ENCODE measurements around the gene PACSIN1.
"Not testable (repeated sequence)": the region's sequence is repeated elsewhere in the genome, so short reads cannot be mapped to it uniquely, and the experiment has no call there.

The PACSIN1 gene

GRCh38 chr6:34457742-34458735, 7.8 kb upstream of the PACSIN1 start:
- DNase-seq (ENCODE audit: low read depth, low spot score): no peak

- DNase-seq (ENCODE audit: low read depth, low spot score): no peak
Observed at GRCh38 chr6:34459899-34460593, 5.8 kb upstream of the PACSIN1 start.

GRCh38 chr6:34460796-34461507, 4.9 kb upstream of the PACSIN1 start:
- DNase-seq (ENCODE audit: low read depth, low spot score): no peak

GRCh38 chr6:34462010-34462409, 3.9 kb upstream of the PACSIN1 start:
- no peak for DNase-seq (ENCODE audit: low read depth, low spot score)

- DNase-seq (ENCODE audit: low read depth, low spot score): no peak
Observed at GRCh38 chr6:34462551-34462971, 3.3 kb upstream of the PACSIN1 start.

- DNase-seq (ENCODE audit: low read depth, low spot score): no peak
Observed at GRCh38 chr6:34463299-34463698, 2.6 kb upstream of the PACSIN1 start.

- DNase-seq (ENCODE audit: low read depth, low spot score): no peak
Observed at GRCh38 chr6:34463849-34464248, 2.0 kb upstream of the PACSIN1 start.

- DNase-seq (ENCODE audit: low read depth, low spot score): no peak
Observed at GRCh38 chr6:34466242-34467185, 638 bp downstream of the PACSIN1 start.

- no peak for DNase-seq (ENCODE audit: low read depth, low spot score)
Observed at GRCh38 chr6:34468378-34468892, 2.6 kb downstream of the PACSIN1 start.

GRCh38 chr6:34469499-34469898, 3.6 kb downstream of the PACSIN1 start:
- DNase-seq (ENCODE audit: low read depth, low spot score): no peak

- DNase-seq (ENCODE audit: low read depth, low spot score): no peak
Observed at GRCh38 chr6:34472425-34472824, 6.5 kb downstream of the PACSIN1 start.

GRCh38 chr6:34473967-34474366, 8.1 kb downstream of the PACSIN1 start:
- DNase-seq (ENCODE audit: low read depth, low spot score): no peak

- no peak for DNase-seq (ENCODE audit: low read depth, low spot score)
Observed at GRCh38 chr6:34474754-34475153, 8.9 kb downstream of the PACSIN1 start.

- DNase-seq (ENCODE audit: low read depth, low spot score): no peak
Observed at GRCh38 chr6:34475238-34475682, 9.4 kb downstream of the PACSIN1 start.

- DNase-seq (ENCODE audit: low read depth, low spot score): no peak
Observed at GRCh38 chr6:34475767-34476328, 10.0 kb downstream of the PACSIN1 start.

GRCh38 chr6:34476447-34476846, 10.6 kb downstream of the PACSIN1 start:
- DNase-seq (ENCODE audit: low read depth, low spot score): no peak

- no peak for DNase-seq (ENCODE audit: low read depth, low spot score)
Observed at GRCh38 chr6:34476921-34477320, 11.0 kb downstream of the PACSIN1 start.

GRCh38 chr6:34478796-34479195, 12.9 kb downstream of the PACSIN1 start:
- DNase-seq (ENCODE audit: low read depth, low spot score): no peak

GRCh38 chr6:34483781-34484180, 17.9 kb downstream of the PACSIN1 start:
- DNase-seq (ENCODE audit: low read depth, low spot score): not testable (repeated sequence)

- no peak for DNase-seq (ENCODE audit: low read depth, low spot score)
Observed at GRCh38 chr6:34484391-34484790, 18.5 kb downstream of the PACSIN1 start.

Data from smooth muscle cell of the brain vasculature (primary cell).